KOPT-K1 (cell line): ENCODE data around the gene NKG7.

Experiments used
- H3K27ac ChIP-seq: fragments of 200-600 bp; sonication (generic); 2 replicates; pipeline ENCODE4 v1.5.1; 2016; ENCODE audit warnings: antibody characterized with exemption, mild to moderate bottlenecking, low read depth, low read length; ENCODE audit not compliant: poor library complexity, severe bottlenecking
- H3K36me3 ChIP-seq: fragments of 200-600 bp; sonication (generic); 2 replicates; pipeline ENCODE4 v1.5.1; 2017; ENCODE audit warnings: antibody characterized with exemption, mild to moderate bottlenecking, low read length, moderate library complexity; ENCODE audit not compliant: insufficient read depth
- H3K9me3 ChIP-seq: fragments of 200-600 bp; sonication (generic); 2 replicates; pipeline ENCODE4 v1.5.1; 2017; ENCODE audit warnings: antibody characterized with exemption, low read length, mild to moderate bottlenecking; ENCODE audit not compliant: insufficient read depth, poor library complexity, severe bottlenecking

The NKG7 gene

GRCh38 chr19:51321799-51322198 lies 50.7 kb downstream of the NKG7 start:
- no peak overlapping the region for H3K27ac ChIP-seq
- H3K36me3 ChIP-seq = no peaks in the 10 kb centered on the region
- no peaks in the 10 kb centered on the region for H3K9me3 ChIP-seq
